GM04504 (cell line): ENCODE results near the gene DAP3.
A peak's percentile ranks its signal among the peaks of the same experiment; 100 is the strongest.
"Not testable (repeated sequence)": the region's sequence is repeated elsewhere in the genome, so short reads cannot be mapped to it uniquely, and the experiment has no call there.

Experiments used
- DNase-seq: peaks from one replicate; pipeline ENCODE4 v3.0.0-alpha.2; 2012; ENCODE audit warnings: low read depth

Gene DAP3

GRCh38 chr1:155719703-155720102, 30.8 kb downstream of the DAP3 start:
- no peak for DNase-seq

GRCh38 chr1:155725142-155725541, 36.3 kb downstream of the DAP3 start:
- no peak for DNase-seq

GRCh38 chr1:155729031-155729898, 40.4 kb downstream of the DAP3 start:
- peak; percentile 36 for DNase-seq

GRCh38 chr1:155740995-155741394, 52.1 kb downstream of the DAP3 start:
- no peak for DNase-seq

GRCh38 chr1:155741908-155742307, 53.0 kb downstream of the DAP3 start:
- no peak for DNase-seq

GRCh38 chr1:155744711-155745283, 55.9 kb downstream of the DAP3 start:
- no peak for DNase-seq

- peak; percentile 93 for DNase-seq
These were observed 56.7 kb downstream of the DAP3 start for GRCh38 chr1:155745284-155746228.

- DNase-seq: not testable (repeated sequence)
These were observed 58.7 kb downstream of the DAP3 start for GRCh38 chr1:155747586-155747985.

GRCh38 chr1:155748141-155748540, 59.2 kb downstream of the DAP3 start:
- DNase-seq: not testable (repeated sequence)

- DNase-seq: not testable (repeated sequence)
These were observed 70.1 kb downstream of the DAP3 start for GRCh38 chr1:155759017-155759416.

GRCh38 chr1:155759966-155760630, 71.2 kb downstream of the DAP3 start:
- DNase-seq: no peak

- no peak for DNase-seq
These were observed 72.0 kb downstream of the DAP3 start for GRCh38 chr1:155760751-155761475.

GRCh38 chr1:155761736-155762405, 73.0 kb downstream of the DAP3 start:
- no peak for DNase-seq

- peak; percentile 78 for DNase-seq
These were observed 74.4 kb downstream of the DAP3 start for GRCh38 chr1:155763090-155763815.

- not testable (repeated sequence) for DNase-seq
These were observed 75.1 kb downstream of the DAP3 start for GRCh38 chr1:155763989-155764388.

GRCh38 chr1:155767399-155767989, 78.6 kb downstream of the DAP3 start:
- DNase-seq: not testable (repeated sequence)

GRCh38 chr1:155769257-155769656, 80.4 kb downstream of the DAP3 start:
- DNase-seq: no peak

GRCh38 chr1:155773221-155773620, 84.3 kb downstream of the DAP3 start:
- no peak for DNase-seq

GRCh38 chr1:155776414-155776813, 87.5 kb downstream of the DAP3 start:
- no peak for DNase-seq
